Right renal cortex interstitium (tissue), 3 donors: Measurements from ENCODE around the gene DOCK8. TPM values are rescaled to one million over a fixed set of nuclear protein-coding genes. Genes with fewer than 3 reads are reported as not detected.

Experiments
- DNase-seq, 3 donors: peaks; one replicate each; pipeline ENCODE4 v3.0.0-alpha.2; 2013; ENCODE audit warnings: low read depth in 3 of 3, low spot score in 2 of 3
- polyA plus RNA-seq, 3 donors: library from polyadenylated mRNA; unstranded; fragments of 120-200 nt; gene quantifications; one replicate each; pipeline ENCODE4 v1.2.1, GENCODE V29; 2013; ENCODE audit not compliant: insufficient read length in 3 of 3

Gene DOCK8
- polyA plus RNA-seq, 3 donors = 10.8 to 15.6 (median 10.9) TPM

GRCh38 chr9:447230-448025, 232.8 kb downstream of the DOCK8 start:
- no peak for DNase-seq

DNA sequence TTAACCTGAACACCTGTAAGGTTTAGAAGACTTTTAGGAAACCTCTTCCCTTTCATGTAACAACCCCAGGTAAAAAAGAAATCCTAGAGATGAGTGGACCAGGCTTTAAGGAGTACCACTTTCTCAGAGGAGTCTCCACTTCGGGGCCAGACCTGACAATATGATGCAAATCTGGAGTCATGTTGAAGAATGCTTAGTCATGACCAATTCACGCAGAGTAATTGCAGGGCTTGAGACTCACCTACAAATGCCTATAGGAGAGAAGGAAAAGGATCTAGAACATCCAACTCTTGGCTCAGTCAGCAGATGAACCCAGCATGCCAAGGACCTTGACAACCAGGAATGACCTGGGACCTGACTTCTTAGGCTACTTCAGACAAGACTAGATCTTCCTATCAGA, 235.4 kb downstream of the DOCK8 start:
- no peak for DNase-seq

DNA sequence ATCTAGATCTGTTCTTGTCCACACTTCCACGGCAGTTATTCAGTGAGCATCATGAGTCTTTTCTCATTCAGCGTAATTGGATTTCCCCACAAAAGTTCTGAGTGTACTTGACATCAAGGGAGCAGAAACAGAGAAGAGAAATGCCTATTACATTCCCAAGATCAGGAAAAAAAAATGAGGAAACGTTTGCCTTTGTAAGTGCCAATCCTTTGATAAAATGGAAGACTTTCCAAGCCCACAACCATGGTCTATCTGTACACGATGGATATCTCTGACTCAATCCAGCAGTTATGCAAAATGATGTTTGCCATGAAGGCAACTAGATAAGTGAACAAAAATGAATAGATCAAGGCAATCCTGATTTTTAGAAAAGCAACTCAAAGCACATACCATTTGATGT, 235.9 kb downstream of the DOCK8 start:
- no peak for DNase-seq

DNA sequence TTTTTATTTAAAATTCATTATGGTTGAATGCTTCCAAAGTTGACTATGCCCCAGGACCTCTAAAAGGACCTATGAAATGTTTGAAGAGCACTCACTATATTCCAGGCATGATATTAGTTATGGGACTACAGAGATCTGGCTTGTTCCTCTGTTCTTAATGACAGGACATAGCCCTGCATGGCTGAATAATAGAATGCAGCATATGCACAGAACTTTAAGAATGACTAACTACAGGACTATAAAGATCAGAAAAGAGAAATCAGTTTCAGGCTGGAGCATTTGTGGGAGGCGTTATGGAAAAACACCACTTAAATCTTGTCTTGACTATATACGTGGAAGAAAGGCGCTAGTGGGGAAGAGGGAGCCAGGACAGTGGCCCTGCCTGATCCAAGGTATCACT, 239.2 kb downstream of the DOCK8 start:
- DNase-seq = no peak

DNA sequence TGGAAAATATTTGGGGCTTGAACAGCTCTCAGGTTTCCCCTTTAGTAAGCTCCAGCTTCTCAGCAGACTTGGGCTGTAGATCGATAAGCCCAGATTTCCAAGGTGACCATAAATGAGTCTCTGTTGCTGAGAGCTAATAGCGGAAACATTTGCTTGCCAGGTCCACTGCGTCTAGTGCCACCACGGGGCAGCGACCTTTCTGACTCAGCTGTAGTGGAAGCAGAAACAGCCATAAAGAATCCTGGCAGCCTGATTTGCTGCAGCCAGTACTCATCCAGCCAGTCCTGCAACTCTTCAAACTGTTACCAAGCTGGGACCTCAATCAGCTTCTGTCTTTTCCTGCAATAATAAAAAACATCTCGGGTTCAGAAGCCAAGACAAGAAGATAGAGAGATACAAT, 241.7 kb downstream of the DOCK8 start:
- DNase-seq = no peak

DNA sequence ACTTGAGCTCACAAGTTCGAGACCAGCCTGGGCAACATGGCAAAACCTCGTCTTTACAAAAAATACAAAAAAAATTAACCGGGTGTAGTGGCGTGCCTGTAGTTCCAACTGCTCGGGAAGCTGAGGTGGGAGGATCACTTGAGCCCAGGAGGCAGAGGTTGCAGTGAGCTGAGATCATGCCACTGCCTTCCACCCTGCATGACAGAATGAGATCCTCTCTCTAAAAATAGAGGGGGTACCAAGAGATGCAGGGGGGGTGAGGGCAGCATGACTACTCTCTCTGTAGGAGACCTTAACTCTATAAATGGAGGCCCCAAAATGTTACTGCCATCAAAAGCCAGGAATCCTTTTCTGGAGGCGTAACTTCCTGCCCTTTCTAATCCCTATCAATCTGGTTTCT, 243.9 kb downstream of the DOCK8 start:
- no peak for DNase-seq

GRCh38 chr9:459491-460444, 245.1 kb downstream of the DOCK8 start:
- DNase-seq = no peak

DNA sequence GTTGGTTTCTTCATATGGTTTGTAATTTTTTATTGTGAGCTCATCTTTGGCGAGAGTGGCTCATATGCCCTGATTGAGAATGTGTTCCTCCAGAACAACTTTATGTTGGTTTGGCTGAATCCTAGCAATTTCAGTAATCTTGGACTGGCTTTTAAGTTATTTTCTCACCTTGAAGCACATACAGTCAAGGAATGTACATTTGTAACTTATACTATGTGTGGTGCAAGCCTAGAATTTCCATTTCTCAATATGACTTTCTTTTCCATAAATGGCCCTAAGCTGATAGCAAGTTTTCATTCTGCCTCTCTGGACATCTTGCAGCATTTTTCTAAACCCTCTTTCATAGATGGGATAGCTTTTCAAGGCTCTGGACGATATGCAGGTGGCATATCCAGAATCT, 247.5 kb downstream of the DOCK8 start:
- no peak for DNase-seq

- no peak for DNase-seq
Measured at GRCh38 chr9:462606-463005, 247.9 kb downstream of the DOCK8 start.

GRCh38 chr9:463455-464171, 248.9 kb downstream of the DOCK8 start:
- no peak for DNase-seq

DNA sequence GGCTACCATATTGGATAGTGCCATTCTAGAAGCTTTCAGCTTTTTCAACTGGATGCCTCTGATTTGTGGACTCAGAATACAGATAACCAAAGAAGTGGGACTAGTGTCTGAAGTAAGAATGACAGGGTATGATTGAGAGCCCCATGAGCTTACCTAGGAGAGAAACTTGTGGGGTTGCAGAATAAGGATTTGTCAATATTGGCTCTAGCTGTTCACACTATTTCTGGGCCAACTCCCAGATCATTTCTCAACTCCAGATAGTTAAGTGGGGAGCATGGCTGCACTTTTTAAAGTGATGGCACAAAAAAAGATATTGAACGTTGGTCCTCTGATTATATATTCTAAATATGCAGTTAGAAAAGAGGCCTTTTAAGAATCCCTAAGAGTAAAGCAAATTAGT, 252.1 kb downstream of the DOCK8 start:
- DNase-seq = no peak

GRCh38 chr9:468766-469426, 254.2 kb downstream of the DOCK8 start:
- DNase-seq = no peak

GRCh38 chr9:469672-470551, 255.2 kb downstream of the DOCK8 start:
- DNase-seq = peak; percentile 80 to 83 (median 81)

- no peak for DNase-seq
Measured at GRCh38 chr9:470552-471194, 256.0 kb downstream of the DOCK8 start.

GRCh38 chr9:471320-471719, 256.7 kb downstream of the DOCK8 start:
- DNase-seq = no peak

- DNase-seq = no peak
Measured at GRCh38 chr9:472479-473075, 257.9 kb downstream of the DOCK8 start.

DNA sequence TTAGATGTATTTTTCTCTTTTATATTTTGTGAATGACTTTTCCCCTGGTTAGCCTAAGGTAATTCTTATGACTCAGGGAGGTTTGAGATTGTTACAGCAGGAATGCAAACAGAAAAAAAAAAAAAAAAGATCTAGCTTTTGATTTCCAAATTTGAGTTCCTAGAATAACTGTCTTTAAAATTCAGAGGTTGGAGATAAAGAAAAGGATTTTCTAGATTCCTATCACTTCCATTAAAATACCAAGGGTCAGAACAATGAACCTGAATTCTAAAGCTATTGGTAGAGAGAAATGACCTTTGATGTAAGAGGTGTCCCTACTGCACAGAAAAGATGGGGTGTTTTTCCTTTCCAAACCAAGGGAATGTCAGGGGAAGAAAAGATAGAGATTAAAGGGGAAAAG, 262.5 kb downstream of the DOCK8 start:
- no peak for DNase-seq

DNA sequence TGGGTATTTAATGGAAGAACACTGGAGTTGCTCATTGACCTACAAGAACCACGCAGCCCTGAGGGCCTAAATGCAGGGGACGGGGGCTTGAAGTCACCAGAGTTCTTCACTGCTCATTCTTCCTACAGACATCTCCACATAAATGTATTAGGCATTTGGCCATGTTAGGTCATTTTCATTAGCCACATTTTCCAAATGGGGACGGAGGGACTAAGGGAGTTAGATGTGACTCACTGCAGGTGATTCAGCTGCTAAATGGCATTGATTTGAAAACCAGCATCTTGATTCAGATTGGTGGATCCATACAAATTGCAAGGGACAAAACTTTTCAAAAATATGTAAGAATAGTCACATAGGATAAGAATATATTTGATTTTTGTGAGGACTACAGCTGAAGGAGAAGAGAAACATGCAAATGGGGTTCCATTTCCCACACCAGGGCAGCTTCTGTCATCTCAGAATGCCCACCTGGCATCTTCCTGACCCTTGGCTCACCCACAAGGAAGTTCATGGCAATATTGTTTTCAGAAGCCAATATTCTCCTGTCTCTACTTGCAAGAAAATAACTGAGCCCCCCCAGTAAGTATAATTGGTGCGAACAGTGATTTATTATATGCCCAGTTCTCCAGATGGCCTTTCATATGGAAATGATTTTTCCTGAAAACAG, 264.8 kb downstream of the DOCK8 start:
- DNase-seq = no peak
